VCaP (cell line): ENCODE results near the gene SMAP2.

Source experiments
- H3K27ac ChIP-seq: fragments of 450-650 bp; 2 replicates; pipeline ENCODE4 v1.5.1; 2017
- TF ChIP-seq, protein P1 (sequence below): fragments of 450-650 bp; conservative IDR thresholded peaks from 2 replicates; pipeline ENCODE4 v1.5.1; 2017; ENCODE audit warnings: mild to moderate bottlenecking, moderate library complexity

Gene SMAP2

DNA sequence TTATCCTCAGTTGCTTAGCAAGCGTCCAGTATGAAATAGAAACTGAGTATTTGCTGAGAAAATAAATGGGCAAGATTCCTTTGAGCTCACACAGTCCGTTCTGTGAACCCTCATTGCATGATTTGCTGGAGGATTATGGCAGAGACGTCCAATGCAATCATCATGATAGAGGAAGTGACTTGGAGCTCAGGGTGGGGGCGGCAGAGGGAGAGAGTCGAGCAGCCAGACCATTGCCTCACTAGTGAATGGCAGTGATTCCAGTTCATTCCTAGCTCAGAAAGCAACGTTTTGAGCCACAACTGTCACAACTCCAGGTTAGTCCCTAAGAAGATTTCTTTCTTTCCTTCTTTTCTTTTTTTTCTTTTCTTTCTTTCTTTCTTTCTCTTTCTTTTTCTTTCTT is 28.9 kb upstream of the SMAP2 start:
- TF ChIP-seq, protein P1, sequence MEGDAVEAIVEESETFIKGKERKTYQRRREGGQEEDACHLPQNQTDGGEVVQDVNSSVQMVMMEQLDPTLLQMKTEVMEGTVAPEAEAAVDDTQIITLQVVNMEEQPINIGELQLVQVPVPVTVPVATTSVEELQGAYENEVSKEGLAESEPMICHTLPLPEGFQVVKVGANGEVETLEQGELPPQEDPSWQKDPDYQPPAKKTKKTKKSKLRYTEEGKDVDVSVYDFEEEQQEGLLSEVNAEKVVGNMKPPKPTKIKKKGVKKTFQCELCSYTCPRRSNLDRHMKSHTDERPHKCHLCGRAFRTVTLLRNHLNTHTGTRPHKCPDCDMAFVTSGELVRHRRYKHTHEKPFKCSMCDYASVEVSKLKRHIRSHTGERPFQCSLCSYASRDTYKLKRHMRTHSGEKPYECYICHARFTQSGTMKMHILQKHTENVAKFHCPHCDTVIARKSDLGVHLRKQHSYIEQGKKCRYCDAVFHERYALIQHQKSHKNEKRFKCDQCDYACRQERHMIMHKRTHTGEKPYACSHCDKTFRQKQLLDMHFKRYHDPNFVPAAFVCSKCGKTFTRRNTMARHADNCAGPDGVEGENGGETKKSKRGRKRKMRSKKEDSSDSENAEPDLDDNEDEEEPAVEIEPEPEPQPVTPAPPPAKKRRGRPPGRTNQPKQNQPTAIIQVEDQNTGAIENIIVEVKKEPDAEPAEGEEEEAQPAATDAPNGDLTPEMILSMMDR, result no peak
- H3K27ac ChIP-seq, result no peak overlapping the region

DNA sequence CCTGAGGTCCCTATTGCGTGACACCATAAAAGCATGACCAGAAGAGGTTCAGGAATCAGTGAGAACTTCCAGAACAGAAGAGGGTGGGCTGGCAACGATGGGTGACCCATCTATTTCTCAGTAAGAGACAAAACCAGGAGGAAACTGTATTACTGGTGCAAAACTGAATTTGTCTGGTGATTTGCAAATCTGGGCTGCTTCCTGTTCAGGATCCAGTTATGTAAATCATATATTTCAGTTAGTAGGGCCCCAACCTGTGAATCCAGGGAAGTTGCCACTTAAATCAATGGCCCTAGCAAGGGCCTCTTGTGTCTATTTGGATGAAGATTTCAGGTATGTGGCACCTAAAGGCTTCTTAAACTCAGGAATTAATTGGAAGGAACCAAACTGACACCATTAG is 23.1 kb upstream of the SMAP2 start:
- no peak overlapping the region for H3K27ac ChIP-seq
- TF ChIP-seq, protein P1, result no peak

DNA sequence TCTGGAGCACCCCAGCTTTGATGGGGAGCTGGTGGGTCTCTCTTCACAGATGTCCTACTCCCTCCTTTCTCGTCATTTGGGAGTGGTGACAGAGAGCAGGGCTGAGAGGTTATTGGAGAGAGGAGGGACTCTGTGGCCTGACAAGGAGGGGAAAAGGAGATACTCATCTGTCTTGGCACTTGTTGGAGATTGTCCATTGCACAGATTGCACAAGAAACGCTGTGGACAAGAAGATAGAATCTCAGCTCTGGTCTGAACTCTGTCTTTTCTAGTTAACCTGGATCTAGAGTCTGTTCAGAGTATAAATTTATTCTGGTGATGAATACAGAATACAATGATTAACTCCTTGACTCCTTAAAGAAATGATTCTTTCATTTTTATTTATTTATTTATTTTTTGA is 22.4 kb upstream of the SMAP2 start:
- no peak overlapping the region for H3K27ac ChIP-seq
- TF ChIP-seq, protein P1, result no peak

DNA sequence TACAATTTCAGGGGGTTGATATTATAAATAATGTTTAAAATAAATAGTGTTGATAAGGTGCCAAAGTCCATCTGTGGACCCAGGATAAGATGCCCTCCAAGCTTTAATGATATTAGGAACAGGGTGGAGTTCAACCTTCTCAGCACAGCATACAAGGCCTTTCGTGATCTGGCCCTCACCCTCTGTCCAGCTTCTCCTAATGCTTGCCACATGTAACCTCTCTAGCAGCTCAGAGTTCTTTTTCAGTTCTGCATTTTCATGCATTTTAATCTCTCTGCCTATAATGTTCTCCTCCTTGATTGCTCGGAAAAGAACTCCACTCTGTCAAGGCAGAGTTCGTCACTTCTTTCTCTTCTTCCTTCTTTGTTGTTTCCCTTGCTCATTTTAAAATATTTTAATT is 21.4 kb upstream of the SMAP2 start:
- no peak overlapping the region for H3K27ac ChIP-seq
- TF ChIP-seq, protein P1, result no peak

DNA sequence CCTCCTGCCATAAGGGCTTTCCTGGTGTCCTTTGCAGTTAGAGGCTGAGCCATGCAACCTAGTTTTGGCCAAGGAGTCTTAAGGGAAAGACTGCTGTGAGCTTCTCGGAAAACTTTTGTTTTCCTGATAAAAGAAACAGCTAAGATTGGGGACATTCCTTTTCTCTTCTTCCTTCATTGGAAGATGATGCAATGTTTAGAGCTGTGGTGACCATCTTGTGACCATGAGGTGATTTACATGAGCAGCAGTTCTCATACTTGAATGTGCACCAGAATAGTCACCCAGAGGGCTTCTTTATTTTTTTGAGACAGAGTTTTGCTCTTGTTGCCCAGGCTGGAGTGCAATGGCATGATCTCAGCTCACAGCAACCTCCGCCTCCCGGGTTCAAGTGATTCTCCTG is 20.4 kb upstream of the SMAP2 start:
- H3K27ac ChIP-seq, result no peak overlapping the region
- TF ChIP-seq, protein P1, result no peak

DNA sequence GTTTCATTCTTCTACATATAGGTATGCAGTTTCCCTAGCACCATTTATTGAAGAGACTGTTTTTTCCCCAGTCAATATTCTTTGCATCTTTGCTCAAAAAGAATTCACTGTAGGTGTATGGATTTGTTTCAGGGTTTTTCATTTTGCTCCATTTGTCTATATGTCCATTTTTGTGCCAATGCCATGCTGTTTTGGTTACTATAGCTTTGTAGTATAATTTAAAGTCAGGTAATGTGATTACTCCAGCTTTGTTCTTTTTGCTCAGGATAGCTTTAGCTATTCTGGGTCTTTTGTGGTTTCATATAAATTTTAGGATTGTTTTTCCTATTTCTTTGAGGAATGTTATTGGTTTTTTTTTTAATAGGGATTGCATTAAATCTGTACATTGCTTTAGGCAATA is 15.9 kb upstream of the SMAP2 start:
- H3K27ac ChIP-seq, result no peak overlapping the region
- TF ChIP-seq, protein P1, result no peak

DNA sequence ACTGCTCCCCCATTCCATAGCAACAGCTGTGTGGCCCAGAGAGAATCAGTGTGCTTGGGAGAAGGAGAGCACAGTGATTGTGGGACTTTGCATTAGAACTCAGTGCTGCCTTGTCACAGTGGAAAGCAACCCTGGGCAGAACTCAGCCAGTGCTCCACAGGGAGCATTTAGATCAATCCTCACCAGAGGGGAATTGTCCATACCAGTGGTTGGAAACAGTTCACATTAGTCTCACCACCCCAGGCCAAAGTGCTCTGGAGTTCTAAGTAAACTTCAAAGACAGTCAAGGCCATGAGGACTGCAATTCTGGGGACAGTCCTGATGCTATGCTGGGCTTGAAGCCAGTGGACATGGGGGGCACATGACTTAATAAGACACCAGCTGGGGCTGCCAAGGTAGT is 12.9 kb upstream of the SMAP2 start:
- H3K27ac ChIP-seq, result no peak overlapping the region
- TF ChIP-seq, protein P1, result no peak

DNA sequence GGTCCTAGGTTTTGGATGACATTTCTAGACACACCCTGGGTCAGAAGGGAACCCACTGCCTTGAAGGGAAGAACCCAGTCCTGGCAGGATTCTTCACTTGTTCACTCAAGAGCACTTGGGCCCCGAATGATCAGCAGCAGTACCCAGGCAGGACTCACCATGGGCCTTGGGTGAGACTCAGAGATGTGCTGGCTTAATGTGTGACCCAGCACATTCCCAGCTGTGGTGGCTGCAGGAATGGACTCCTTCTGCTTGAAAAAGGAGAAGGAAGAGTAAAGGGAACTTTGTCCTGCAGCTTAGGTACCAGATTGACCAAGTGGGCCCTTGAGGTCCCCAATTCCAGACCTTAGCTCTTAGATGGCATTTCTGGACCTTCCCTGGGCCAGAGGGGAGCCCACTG is 12.3 kb upstream of the SMAP2 start:
- TF ChIP-seq, protein P1, result no peak
- no peak overlapping the region for H3K27ac ChIP-seq
